K562 (cell line): ENCODE data around the gene CHRM4. TPM values are rescaled to one million over a fixed set of nuclear protein-coding genes. Genes with fewer than 3 reads are reported as not detected.

Experiments used
- ADNP ChIP-seq: fragments of 200-800 bp; sonication (Bioruptor generic); IDR thresholded peaks from 2 replicates; pipeline ENCODE4 v1.6.1; 2016; ENCODE audit warnings: missing genetic modification characterization, missing compliant biosample characterization
- CTBP1 ChIP-seq: fragments of 450-650 bp; IDR thresholded peaks from 2 replicates; pipeline ENCODE4 v1.6.1; 2016; ENCODE audit warnings: borderline replicate concordance
- NEUROD1 ChIP-seq: fragments of 150-350 bp; IDR thresholded peaks from 2 replicates; pipeline ENCODE4 v1.6.1; 2014; ENCODE audit warnings: borderline replicate concordance, low read length, low read depth; ENCODE audit not compliant: partially characterized antibody
- RBM22 ChIP-seq: fragments of 200-400 bp; formaldehyde crosslinking; IDR thresholded peaks from 2 replicates; pipeline ENCODE4 v1.6.1; 2018; ENCODE audit warnings: low read length, low read depth; ENCODE audit not compliant: poor library complexity, severe bottlenecking
- RNF2 ChIP-seq: sonication (generic); IDR thresholded peaks from 2 replicates; pipeline ENCODE4 v1.6.1; 2016
- TAF15 ChIP-seq: fragments of 200-400 bp; formaldehyde crosslinking; IDR thresholded peaks from 2 replicates; pipeline ENCODE4 v1.6.1; 2017; ENCODE audit warnings: mild to moderate bottlenecking, low read depth, low read length, moderate library complexity
- TRIM24 ChIP-seq, 2 experiments: fragments of 450-650 bp; IDR thresholded peaks; 2 replicates each; pipeline ENCODE4 v1.6.1; 2016
- ZC3H4 ChIP-seq: sonication (generic); formaldehyde crosslinking; IDR thresholded peaks from 2 replicates; pipeline ENCODE4 v1.9.0; 2021; ENCODE audit warnings: missing genetic modification reagents, borderline replicate concordance
- ZNF830 ChIP-seq: fragments of 250-450 bp; sonication (Bioruptor Pico); IDR thresholded peaks from 2 replicates; pipeline ENCODE4 v1.5.0; 2021; ENCODE audit warnings: mild to moderate bottlenecking
- polyA plus RNA-seq, 8 experiments: library from polyadenylated mRNA; depleted of rRNA in 4 of 8; stranded (reverse) in 5 of 8; unstranded in 3 of 8; fragments of >200 nt; fragmentation: Nextera tagmentation in 2 of 8; fragmentation: Illumina TruSeq in 1 of 8; extraction: Ambion mirVana in 2 of 8; extraction: Trizol in 1 of 8; gene quantifications; 2 replicates each; pipeline versions ENCODE4 v1.2.1 to v1.2.3, GENCODE V29; 2011 to 2014; ENCODE audit warnings: inconsistent platforms in 1 of 8, missing spikeins in 1 of 8
- total RNA-seq, 7 experiments: library from RNA; depleted of rRNA in 6 of 7; stranded (reverse); fragments of >200 nt in 6 of 7; fragmentation: Illumina TruSeq in 2 of 7; extraction: Trizol in 2 of 7; gene quantifications; 2 replicates each; pipeline versions ENCODE4 v1.2.1 to v1.2.3, GENCODE V29; 2011 to 2021; ENCODE audit warnings: low replicate concordance in 1 of 7
- TF ChIP-seq, protein P1 (sequence below): fragments of 250-450 bp; sonication (Bioruptor Pico); IDR thresholded peaks from 2 replicates; pipeline ENCODE4 v1.8.0; 2021; ENCODE audit warnings: moderate library complexity, mild to moderate bottlenecking, inconsistent platforms
- TF ChIP-seq, protein P2 (sequence below): fragments of 450-650 bp; IDR thresholded peaks from 2 replicates; pipeline ENCODE4 v1.6.1; 2014; ENCODE audit warnings: low read depth, mild to moderate bottlenecking, moderate library complexity, borderline replicate concordance

Gene CHRM4
- total and polyA plus RNA-seq, 9 of the 15 experiments (the other 6 are each of a cell fraction or from before 2014, with no cell fraction given): 0.22 to 1.3 (median 0.40) TPM; not detected in 2

GRCh38 chr11:46420513-46420912, 28.9 kb upstream of the CHRM4 start (continued):
- TF ChIP-seq, protein P1, sequence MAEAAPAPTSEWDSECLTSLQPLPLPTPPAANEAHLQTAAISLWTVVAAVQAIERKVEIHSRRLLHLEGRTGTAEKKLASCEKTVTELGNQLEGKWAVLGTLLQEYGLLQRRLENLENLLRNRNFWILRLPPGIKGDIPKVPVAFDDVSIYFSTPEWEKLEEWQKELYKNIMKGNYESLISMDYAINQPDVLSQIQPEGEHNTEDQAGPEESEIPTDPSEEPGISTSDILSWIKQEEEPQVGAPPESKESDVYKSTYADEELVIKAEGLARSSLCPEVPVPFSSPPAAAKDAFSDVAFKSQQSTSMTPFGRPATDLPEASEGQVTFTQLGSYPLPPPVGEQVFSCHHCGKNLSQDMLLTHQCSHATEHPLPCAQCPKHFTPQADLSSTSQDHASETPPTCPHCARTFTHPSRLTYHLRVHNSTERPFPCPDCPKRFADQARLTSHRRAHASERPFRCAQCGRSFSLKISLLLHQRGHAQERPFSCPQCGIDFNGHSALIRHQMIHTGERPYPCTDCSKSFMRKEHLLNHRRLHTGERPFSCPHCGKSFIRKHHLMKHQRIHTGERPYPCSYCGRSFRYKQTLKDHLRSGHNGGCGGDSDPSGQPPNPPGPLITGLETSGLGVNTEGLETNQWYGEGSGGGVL (CRISPR knock-in tag): no peak
- no peak for TF ChIP-seq TAF15
- TF ChIP-seq ZNF830: no peak
- TF ChIP-seq RBM22: no peak
- TF ChIP-seq CTBP1: no peak
- TF ChIP-seq NEUROD1: no peak
- TF ChIP-seq ZC3H4 (CRISPR knock-in tag): no peak
- no peak for TF ChIP-seq RNF2
- no peak for TF ChIP-seq TRIM24 (IDR thresholded peaks at IDR 0.05)
- no peak for TF ChIP-seq ADNP (tag)
- TF ChIP-seq, protein P2, sequence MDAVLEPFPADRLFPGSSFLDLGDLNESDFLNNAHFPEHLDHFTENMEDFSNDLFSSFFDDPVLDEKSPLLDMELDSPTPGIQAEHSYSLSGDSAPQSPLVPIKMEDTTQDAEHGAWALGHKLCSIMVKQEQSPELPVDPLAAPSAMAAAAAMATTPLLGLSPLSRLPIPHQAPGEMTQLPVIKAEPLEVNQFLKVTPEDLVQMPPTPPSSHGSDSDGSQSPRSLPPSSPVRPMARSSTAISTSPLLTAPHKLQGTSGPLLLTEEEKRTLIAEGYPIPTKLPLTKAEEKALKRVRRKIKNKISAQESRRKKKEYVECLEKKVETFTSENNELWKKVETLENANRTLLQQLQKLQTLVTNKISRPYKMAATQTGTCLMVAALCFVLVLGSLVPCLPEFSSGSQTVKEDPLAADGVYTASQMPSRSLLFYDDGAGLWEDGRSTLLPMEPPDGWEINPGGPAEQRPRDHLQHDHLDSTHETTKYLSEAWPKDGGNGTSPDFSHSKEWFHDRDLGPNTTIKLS: no peak
